Large intestine (tissue), 3 donors: ENCODE results near the gene HDAC4. TPM values are rescaled to one million over a fixed set of nuclear protein-coding genes. Genes with fewer than 3 reads are reported as not detected.

Experiments used
- DNase-seq, 2 donors: peaks; one replicate each; pipeline versions ENCODE4 v3.0.0 to v3.0.0-alpha.2; 2013
- H3K27ac ChIP-seq: one replicate; pipeline ENCODE4 v1.5.1; 2013; ENCODE audit warnings: low read length
- H3K27me3 ChIP-seq: 2 replicates; pipeline ENCODE4 v1.6.1; 2013; ENCODE audit warnings: low read length; ENCODE audit not compliant: control insufficient read depth, insufficient read depth
- H3K36me3 ChIP-seq: 2 replicates; pipeline ENCODE4 v1.6.1; 2013; ENCODE audit warnings: low read length; ENCODE audit not compliant: control insufficient read depth, insufficient read depth
- H3K4me1 ChIP-seq: one replicate; pipeline ENCODE4 v1.6.1; 2013; ENCODE audit warnings: low read length; ENCODE audit not compliant: control insufficient read depth, insufficient read depth
- H3K4me3 ChIP-seq: one replicate; pipeline ENCODE4 v1.5.1; 2013; ENCODE audit warnings: low read length
- H3K9me3 ChIP-seq: one replicate; pipeline ENCODE4 v1.6.1; 2013; ENCODE audit warnings: mild to moderate bottlenecking, low read depth, low read length, moderate library complexity; ENCODE audit not compliant: control insufficient read depth
- WGBS: methylation state at CpG from one replicate; pipeline ENCODE4 v1.1.5; 2013; ENCODE audit warnings: low lambda C conversion rate; ENCODE audit not compliant: insufficient coverage; 5-methylcytosine and 5-hydroxymethylcytosine counted together
- polyA plus RNA-seq: library from polyadenylated mRNA; unstranded; fragments of 120-200 nt; gene quantifications from one replicate; pipeline ENCODE4 v1.2.1, GENCODE V29; 2013

The HDAC4 gene
- polyA plus RNA-seq, 1 donor, result 10.7 TPM

- no peak for DNase-seq
- H3K4me1 ChIP-seq, result no peaks in the 10 kb centered on the region
- H3K27ac ChIP-seq, result no peak overlapping the region
- H3K9me3 ChIP-seq, result no peaks in the 10 kb centered on the region
- no peaks in the 10 kb centered on the region for H3K27me3 ChIP-seq
- peaks cover 29% of the 10 kb centered on the region for H3K36me3 ChIP-seq
- no peak overlapping the region for H3K4me3 ChIP-seq
- no CpG with 5 or more reads among the region's 28 CpGs for WGBS
Measured at GRCh38 chr2:239096676-239097427, 304.0 kb downstream of the HDAC4 start.

GRCh38 chr2:239095460-239096081 lies 305.2 kb downstream of the HDAC4 start:
- DNase-seq, result no peak
- Histone ChIP-seq H3K4me1 (no peaks in the 10 kb centered on the region), H3K27me3 (no peaks in the 10 kb centered on the region), H3K4me3 (no peak overlapping the region), H3K36me3 (peaks cover 30% of the 10 kb centered on the region), H3K27ac (no peak overlapping the region), H3K9me3 (no peaks in the 10 kb centered on the region)
- no CpG with 5 or more reads among the region's 20 CpGs for WGBS

GRCh38 chr2:239094867-239095266 lies 306.0 kb downstream of the HDAC4 start:
- Histone ChIP-seq H3K4me1 (no peaks in the 10 kb centered on the region), H3K27ac (no peak overlapping the region), H3K9me3 (no peaks in the 10 kb centered on the region), H3K4me3 (no peak overlapping the region), H3K36me3 (peaks cover 23% of the 10 kb centered on the region), H3K27me3 (no peaks in the 10 kb centered on the region)
- DNase-seq, result no peak
- WGBS, result no CpG with 5 or more reads among the region's 17 CpGs

GRCh38 chr2:239093952-239094351 lies 306.9 kb downstream of the HDAC4 start:
- Histone ChIP-seq H3K9me3 (no peaks in the 10 kb centered on the region), H3K27ac (no peak overlapping the region), H3K4me3 (no peak overlapping the region), H3K27me3 (no peaks in the 10 kb centered on the region), H3K4me1 (no peaks in the 10 kb centered on the region), H3K36me3 (peaks cover 23% of the 10 kb centered on the region)
- 83% methylated on average over 1 of the region's 17 CpGs for WGBS
- DNase-seq, result no peak

- Histone ChIP-seq H3K27ac (no peak overlapping the region), H3K36me3 (peaks cover 22% of the 10 kb centered on the region), H3K9me3 (no peaks in the 10 kb centered on the region), H3K4me3 (no peak overlapping the region), H3K4me1 (no peaks in the 10 kb centered on the region), H3K27me3 (no peaks in the 10 kb centered on the region)
- WGBS, result no CpG with 5 or more reads among the region's 7 CpGs
- DNase-seq, result no peak
Measured at GRCh38 chr2:239093542-239093941, 307.3 kb downstream of the HDAC4 start.

- H3K27ac ChIP-seq, result no peak overlapping the region
Measured at GRCh38 chr2:239092571-239093294, 308.1 kb downstream of the HDAC4 start.

GRCh38 chr2:239089884-239090283 lies 310.9 kb downstream of the HDAC4 start:
- no peaks in the 10 kb centered on the region for H3K4me1 ChIP-seq
- no peak overlapping the region for H3K4me3 ChIP-seq
- no CpG with 5 or more reads among the region's 13 CpGs for WGBS
- peaks cover 23% of the 10 kb centered on the region for H3K36me3 ChIP-seq
- H3K9me3 ChIP-seq, result no peaks in the 10 kb centered on the region
- H3K27me3 ChIP-seq, result no peaks in the 10 kb centered on the region
- H3K27ac ChIP-seq, result no peak overlapping the region
- DNase-seq, result no peak

More at GRCh38 chr2:239092571-239093294, 308.1 kb downstream of the HDAC4 start:
- Histone ChIP-seq H3K27me3 (no peaks in the 10 kb centered on the region), H3K9me3 (no peaks in the 10 kb centered on the region), H3K36me3 (peaks cover 25% of the 10 kb centered on the region), H3K4me3 (no peak overlapping the region), H3K4me1 (no peaks in the 10 kb centered on the region)
- 92% methylated on average over 4 of the region's 27 CpGs for WGBS
- DNase-seq, result no peak

GRCh38 chr2:239087046-239087710 lies 313.6 kb downstream of the HDAC4 start:
- Histone ChIP-seq H3K4me1 (no peaks in the 10 kb centered on the region), H3K9me3 (no peaks in the 10 kb centered on the region), H3K36me3 (peaks cover 32% of the 10 kb centered on the region), H3K27ac (no peak overlapping the region), H3K27me3 (no peaks in the 10 kb centered on the region), H3K4me3 (no peak overlapping the region)
- DNase-seq, result no peak
- no CpG with 5 or more reads among the region's 21 CpGs for WGBS

- no peaks in the 10 kb centered on the region for H3K27me3 ChIP-seq
- no peaks in the 10 kb centered on the region for H3K4me1 ChIP-seq
- no peak for DNase-seq
- 100% methylated on average over 2 of the region's 28 CpGs for WGBS
- H3K4me3 ChIP-seq, result no peak overlapping the region
- H3K36me3 ChIP-seq, result peaks cover 35% of the 10 kb centered on the region
- no peaks in the 10 kb centered on the region for H3K9me3 ChIP-seq
- no peak overlapping the region for H3K27ac ChIP-seq
Measured at GRCh38 chr2:239086325-239087020, 314.3 kb downstream of the HDAC4 start.
